Epithelial cell of proximal tubule (primary cell): Measurements from ENCODE around the gene STPG1. TPM values are rescaled to one million over a fixed set of nuclear protein-coding genes. Genes with fewer than 3 reads are reported as not detected.

Experiments
- DNase-seq: peaks from one replicate; pipeline ENCODE4 v3.0.0-alpha.2; 2011; ENCODE audit warnings: low read depth
- H3K4me3 ChIP-seq: 2 replicates; pipeline ENCODE4 v1.5.1; 2011; ENCODE audit warnings: low read depth, mild to moderate bottlenecking, low read length
- CTCF ChIP-seq: conservative IDR thresholded peaks from 2 replicates; pipeline ENCODE4 v1.5.1; 2012; ENCODE audit warnings: low read depth, mild to moderate bottlenecking, low read length
- total RNA-seq: library from RNA; depleted of rRNA; stranded (reverse); fragments of >200 nt; gene quantifications from 2 replicates; pipeline ENCODE4 v1.2.3, GENCODE V29; 2015

STPG1 gene
- total RNA-seq, 1 donor from 2014 or later = 11.5 TPM

DNA sequence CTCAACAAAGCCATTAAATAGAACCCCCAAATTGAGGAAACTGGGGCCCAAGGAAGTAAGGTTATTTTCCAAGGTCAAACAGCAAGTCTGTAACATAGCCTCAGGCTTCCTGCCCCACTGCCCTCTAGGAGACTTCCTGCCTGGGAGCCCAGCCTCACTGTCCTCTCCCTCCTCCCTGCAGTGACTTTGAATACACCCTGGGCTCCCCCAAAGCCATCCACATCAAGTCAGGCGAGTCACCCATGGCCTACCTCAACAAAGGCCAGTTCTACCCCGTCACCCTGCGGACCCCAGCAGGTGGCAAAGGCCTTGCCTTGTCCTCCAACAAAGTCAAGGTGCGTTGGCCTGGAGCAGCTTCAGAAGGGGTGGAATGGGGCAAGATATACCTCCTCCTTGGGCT lies 76.1 kb downstream of the STPG1 start:
- H3K4me3 ChIP-seq = no peak overlapping the region
- no peak for DNase-seq
- no peak for TF ChIP-seq CTCF

- no peak for DNase-seq
- H3K4me3 ChIP-seq = no peak overlapping the region
- no peak for TF ChIP-seq CTCF
These were observed 77.5 kb downstream of the STPG1 start for GRCh38 chr1:24336075-24336474.

DNA sequence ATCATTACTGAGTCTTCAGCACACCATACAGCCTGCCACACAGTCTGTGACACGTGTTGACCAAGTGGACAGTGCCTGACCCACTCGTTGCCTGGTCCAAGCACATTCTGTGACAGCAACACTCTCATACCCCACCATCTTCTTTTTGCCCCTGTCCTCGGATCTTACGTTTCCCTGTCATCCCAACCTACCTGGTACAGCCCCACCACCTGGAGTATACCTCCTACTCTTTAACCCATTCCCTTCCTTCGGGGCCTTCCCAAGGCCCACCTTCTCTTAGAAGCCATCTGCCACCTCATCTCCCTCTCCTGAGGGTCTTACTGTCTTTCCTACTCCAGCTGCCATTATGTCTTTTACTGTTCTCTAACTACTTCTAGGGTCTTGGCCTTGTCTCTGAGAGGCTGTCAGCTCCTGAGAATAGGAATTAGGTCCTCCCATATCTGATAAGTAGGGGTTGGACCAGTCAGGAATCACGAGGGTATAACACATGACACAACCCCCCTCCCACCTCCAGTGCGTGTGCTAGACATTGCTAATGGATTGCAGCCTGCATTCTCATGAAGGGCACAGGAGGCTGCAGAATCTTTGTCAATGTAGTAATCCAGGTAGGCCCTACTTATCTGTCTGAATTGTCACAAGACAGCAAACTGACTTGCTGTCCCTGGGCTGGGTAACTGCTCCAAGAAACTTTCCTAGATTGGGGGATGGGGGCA lies 81.5 kb downstream of the STPG1 start:
- H3K4me3 ChIP-seq = no peak overlapping the region
- no peak for DNase-seq
- no peak for TF ChIP-seq CTCF

DNA sequence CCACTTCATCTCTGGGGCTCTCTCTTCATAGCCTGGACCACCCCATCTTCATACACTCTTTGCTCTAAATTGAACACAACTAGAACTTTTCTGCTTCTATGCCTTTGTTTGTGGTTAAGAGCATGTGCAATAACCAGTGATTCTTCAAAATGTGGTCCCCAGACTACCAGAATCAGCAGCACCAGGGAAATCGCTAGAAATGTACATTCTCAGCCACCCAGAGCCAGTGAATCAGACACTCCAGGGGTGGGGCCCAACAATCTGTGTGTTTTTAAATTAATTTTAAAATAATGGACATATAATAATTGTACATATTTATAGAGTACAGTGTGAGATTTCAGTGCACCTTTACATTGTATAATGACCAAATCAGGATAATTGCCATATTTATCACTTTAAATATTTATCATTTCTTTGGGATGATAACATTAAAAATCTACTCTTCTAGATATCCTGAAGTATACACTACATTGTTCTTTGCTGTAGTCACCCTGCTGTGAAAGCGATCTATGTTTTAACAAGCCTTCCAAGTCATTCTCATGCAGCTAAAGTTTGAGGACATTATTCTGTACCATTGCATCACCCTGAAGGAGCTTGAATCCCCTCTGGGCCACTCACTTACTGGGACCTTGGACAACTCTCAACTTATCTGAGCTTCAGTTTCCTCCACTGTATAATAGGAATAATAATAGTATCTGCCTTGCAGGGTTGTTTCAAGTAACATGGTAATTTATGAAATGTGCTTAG lies 83.6 kb downstream of the STPG1 start:
- no peak overlapping the region for H3K4me3 ChIP-seq
- TF ChIP-seq CTCF = no peak
- no peak for DNase-seq

DNA sequence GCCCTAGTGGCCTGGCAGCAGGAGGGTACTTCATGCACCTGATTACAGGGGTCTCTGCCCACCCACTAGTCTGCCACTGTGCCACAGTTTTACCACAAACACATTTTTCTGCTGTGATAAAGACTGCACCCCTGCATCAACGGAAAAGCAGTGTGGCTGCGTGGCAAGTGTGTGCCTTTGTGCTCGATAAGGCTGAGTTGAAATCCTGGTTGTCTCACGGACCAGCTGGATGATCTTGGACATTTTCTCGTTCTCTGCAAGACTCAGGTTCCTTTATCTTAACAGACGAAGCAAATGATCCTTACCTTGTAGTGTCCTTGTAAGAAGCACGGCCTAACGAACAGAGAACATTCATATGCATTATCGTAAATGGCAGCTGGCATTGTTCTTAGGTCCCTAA lies 84.3 kb downstream of the STPG1 start:
- no peak for TF ChIP-seq CTCF
- DNase-seq = no peak
- no peak overlapping the region for H3K4me3 ChIP-seq

- H3K4me3 ChIP-seq = no peak overlapping the region
- TF ChIP-seq CTCF = no peak
- DNase-seq = no peak
These were observed 85.7 kb downstream of the STPG1 start for GRCh38 chr1:24327891-24328290.
